NCI-H82 treated with DMSO at 0.1 percent for 48 hours (cell line): ENCODE data around the gene PTPN4.

Source experiments
- DNase-seq: peaks from one replicate; lab custom pipeline; 2025; ENCODE audit not compliant: unreplicated experiment; lab: John Stamatoyannopoulos, UW

PTPN4 gene

DNA sequence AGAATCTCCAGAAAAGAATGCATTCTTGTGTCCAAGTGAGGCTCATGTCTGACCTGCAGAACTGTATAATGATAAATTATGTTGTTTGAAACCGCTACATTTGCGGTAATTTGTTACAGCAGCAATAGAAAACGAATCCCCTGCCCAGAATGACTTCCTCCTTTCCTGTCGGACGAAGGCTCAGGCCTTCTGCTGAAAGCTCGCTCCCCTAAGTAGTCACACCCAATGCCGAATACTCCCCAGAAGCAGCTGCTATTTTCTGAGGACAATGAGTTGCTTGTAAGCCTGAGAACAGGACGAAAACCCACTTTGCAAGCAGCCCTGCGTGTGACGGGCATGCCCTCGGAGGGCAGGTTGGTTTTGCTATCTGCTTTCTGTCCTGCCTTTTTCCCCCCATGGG, 27.7 kb upstream of the PTPN4 start:
- no peak for DNase-seq

GRCh38 chr2:119732601-119733164, 27.0 kb upstream of the PTPN4 start:
- DNase-seq = no peak

GRCh38 chr2:119734047-119734446, 25.7 kb upstream of the PTPN4 start:
- no peak for DNase-seq

GRCh38 chr2:119735565-119735964, 24.2 kb upstream of the PTPN4 start:
- DNase-seq = no peak

DNA sequence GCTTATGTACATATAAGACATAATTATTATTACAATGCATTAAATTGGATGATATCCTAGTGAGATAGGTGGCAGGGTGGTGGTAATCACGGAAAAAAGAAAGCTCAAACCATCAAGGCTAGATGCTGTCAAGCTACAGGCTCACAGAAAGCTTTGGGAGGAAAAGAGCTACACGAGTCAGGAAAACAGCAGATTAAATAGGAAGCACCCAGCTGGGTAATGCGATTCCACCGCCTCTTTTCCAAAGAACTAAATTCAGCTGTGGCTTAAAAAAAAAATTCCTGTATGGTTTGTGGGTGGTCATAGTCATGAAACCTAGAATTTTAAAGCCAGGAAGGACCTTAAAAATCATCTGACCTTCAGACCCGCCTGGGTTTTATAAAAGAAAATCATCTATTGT, 23.7 kb upstream of the PTPN4 start:
- DNase-seq = no peak

- DNase-seq = no peak
Measured at GRCh38 chr2:119739580-119740255, 20.0 kb upstream of the PTPN4 start.

GRCh38 chr2:119741001-119741400, 18.7 kb upstream of the PTPN4 start:
- DNase-seq = no peak

DNA sequence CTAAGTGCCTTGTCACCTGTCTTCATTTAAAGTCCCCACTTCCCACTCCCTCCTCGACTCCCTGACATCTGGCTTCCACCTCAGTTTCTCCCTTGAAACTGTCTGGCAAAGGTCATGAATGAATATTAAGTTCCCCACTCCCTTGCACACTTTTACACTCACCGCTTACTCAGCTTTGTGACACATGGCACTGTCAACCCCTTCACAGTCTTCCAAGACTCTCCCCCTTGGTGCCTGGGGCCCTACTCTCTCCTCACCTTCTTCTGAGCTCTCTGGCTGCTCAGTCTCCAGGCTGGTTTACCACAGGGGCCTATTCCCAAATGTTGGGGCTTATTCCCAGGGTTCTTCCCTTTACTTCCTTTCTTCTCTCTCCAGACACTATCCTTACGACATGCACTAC, 17.9 kb upstream of the PTPN4 start:
- DNase-seq = no peak

- no peak for DNase-seq
Measured at GRCh38 chr2:119744335-119744939, 15.3 kb upstream of the PTPN4 start.

- no peak for DNase-seq
Measured at GRCh38 chr2:119745566-119745965, 14.2 kb upstream of the PTPN4 start.

- DNase-seq = no peak
Measured at GRCh38 chr2:119746836-119747686, 12.7 kb upstream of the PTPN4 start.

- DNase-seq = no peak
Measured at GRCh38 chr2:119748135-119748534, 11.6 kb upstream of the PTPN4 start.

DNA sequence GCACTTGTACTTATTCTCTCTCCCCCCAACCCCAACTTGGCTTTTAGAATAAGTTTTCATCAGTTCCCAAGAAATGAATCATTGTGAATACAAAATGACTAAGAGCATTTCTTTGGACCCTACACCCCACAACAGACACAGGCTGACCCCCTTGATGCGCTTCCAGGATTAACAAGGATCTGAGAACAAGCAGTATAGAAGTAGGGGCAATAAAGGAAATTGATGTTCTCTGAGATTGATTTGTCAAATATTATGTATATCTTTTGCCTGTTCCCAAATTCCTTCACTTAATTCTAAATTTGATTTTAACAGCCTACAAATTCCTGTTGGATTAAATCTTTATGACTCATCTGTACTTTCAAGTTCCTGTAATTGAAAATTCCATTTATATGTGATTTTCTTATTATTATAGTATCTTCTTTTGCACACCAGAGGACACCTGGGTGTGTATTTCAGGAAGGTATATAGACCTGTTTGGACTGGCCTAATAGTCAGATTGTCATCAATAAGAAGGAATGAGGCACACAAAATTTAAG, 10.2 kb upstream of the PTPN4 start:
- DNase-seq = no peak

DNA sequence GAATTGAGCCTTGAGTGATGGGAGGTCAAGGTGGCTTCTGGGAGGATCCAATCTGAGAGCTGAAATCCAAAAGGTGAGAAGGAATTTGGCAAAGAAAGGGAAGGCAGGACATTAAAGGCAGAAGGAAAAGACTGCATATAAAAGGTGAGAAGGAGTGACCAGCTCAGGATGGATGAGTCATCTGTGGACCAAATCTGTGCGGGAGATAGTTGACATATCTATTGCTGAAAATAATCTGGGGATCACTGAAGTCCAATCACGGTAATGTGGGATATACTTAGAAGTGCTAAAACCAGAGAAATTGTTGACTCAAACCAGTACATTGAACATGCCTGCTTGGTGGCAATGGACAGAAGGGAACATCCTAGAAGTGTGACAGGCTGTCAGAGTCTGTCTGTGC, 8.0 kb upstream of the PTPN4 start:
- no peak for DNase-seq

DNA sequence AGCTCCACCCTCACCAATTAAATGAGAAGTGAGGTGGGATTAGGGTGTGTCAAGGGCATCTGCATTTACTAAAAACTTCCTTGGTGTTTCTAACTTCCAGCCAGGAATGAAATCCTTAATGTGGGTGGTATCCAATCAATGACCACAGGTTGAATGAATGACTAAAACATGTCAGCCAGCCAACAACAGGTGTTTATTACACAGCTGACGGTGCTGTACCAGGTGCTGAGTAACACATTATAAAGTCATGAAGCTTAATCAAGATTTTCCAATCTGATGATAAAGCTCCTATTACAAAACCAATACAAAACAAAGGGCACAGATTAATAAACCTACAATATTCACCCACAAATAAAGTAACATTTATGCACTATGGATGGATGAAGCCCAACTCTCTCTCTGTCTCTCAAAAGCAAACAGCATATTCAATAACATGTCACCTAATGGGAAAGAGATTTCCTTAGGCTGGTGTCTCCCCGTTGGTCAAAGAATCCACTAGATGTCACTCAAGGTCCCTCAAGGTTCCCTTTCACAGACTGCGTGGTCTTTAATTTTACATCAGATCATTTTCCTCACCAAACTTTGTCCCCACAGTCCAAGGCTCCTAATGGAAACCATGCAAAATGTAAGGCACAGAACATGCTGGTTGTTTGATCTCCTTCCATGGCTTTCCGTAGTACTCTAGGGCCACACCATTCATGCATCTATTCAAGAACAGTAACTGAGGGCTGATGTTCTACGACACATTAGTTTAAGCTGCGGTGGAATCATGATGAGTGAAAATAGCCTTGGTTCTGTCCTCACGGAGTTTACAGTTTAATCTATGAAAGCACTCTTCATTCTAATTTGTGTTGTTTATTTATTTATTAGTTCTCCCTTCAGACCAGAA, 6.4 kb upstream of the PTPN4 start:
- no peak for DNase-seq

- no peak for DNase-seq
Measured at GRCh38 chr2:119753930-119754321, 5.8 kb upstream of the PTPN4 start.

- DNase-seq = no peak
Measured at GRCh38 chr2:119755906-119756305, 3.8 kb upstream of the PTPN4 start.

- no peak for DNase-seq
Measured at GRCh38 chr2:119756837-119757236, 2.9 kb upstream of the PTPN4 start.

- no peak for DNase-seq
Measured at GRCh38 chr2:119758881-119759450, 756 bp upstream of the PTPN4 start.

DNA sequence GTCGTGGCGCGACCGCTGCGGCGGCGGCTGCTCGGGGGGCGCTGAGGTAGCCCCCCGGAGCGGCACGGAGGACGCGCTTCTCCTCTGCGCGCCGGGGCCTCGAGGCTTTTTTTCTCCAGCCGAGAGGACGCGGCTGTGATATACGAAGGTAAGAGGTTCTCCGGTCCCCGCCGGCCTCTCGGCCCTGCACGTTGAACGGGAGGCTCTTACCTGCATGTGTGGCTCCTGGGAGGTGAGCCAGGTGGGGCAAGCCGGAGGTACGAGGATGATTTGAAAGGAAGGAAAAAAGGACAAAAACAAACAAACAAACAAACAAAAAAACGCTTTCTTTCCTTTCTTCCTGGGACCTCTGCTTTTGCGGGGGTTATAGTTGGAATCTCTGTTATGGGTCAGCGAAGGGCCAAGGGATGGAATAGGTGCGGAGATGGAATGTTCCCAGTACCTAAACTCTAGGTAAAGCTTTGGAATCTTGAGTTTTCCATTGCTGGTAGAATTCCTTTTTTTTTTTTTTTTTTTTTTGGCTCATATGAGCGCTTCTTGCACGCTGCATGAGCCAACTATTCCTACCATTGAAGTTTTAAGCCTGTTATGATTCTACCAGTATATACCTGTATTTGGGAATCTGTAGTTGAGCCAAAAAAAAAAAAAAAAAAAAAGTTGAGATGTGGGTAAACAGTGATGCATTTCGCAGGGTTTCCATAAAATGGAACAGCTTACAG, 674 bp downstream of the PTPN4 start:
- DNase-seq = no peak
